Trophoblast cell (in vitro differentiated cells and primary cell): ENCODE measurements around the gene OGG1.

Experiments
- DNase-seq, 2 donors: peaks; one replicate each; pipeline ENCODE4 v3.0.0-alpha.2; 2016
- H2AFZ ChIP-seq: 2 replicates; pipeline ENCODE4 v1.6.1; 2013; ENCODE audit warnings: low read length, moderate library complexity, mild to moderate bottlenecking; ENCODE audit not compliant: insufficient read depth, poor library complexity
- H2AK5ac ChIP-seq: 2 replicates; pipeline ENCODE4 v1.6.1; 2013; ENCODE audit warnings: mild to moderate bottlenecking, low read length
- H2BK120ac ChIP-seq: 2 replicates; pipeline ENCODE4 v1.6.1; 2013; ENCODE audit warnings: low read length, mild to moderate bottlenecking, moderate library complexity; ENCODE audit not compliant: insufficient read depth, poor library complexity
- H2BK12ac ChIP-seq: 2 replicates; pipeline ENCODE4 v1.6.1; 2013; ENCODE audit warnings: mild to moderate bottlenecking, low read length, moderate library complexity
- H2BK5ac ChIP-seq: 2 replicates; pipeline ENCODE4 v1.6.1; 2013; ENCODE audit warnings: low read length, low read depth, moderate library complexity, mild to moderate bottlenecking; ENCODE audit not compliant: poor library complexity
- H3K14ac ChIP-seq: 2 replicates; pipeline ENCODE4 v1.6.1; 2013; ENCODE audit warnings: mild to moderate bottlenecking, low read length
- H3K18ac ChIP-seq: 2 replicates; pipeline ENCODE4 v1.6.1; 2013; ENCODE audit warnings: mild to moderate bottlenecking, low read length
- H3K23ac ChIP-seq: 2 replicates; pipeline ENCODE4 v1.6.1; 2013; ENCODE audit warnings: low read length
- H3K27ac ChIP-seq: 2 replicates; pipeline ENCODE4 v1.5.1; 2013; ENCODE audit warnings: low read depth, mild to moderate bottlenecking, inconsistent platforms, low read length, moderate library complexity
- H3K27me3 ChIP-seq: 2 replicates; pipeline ENCODE4 v1.6.1; 2013; ENCODE audit warnings: inconsistent platforms, mild to moderate bottlenecking, low read length, moderate library complexity; ENCODE audit not compliant: insufficient read depth
- H3K36me3 ChIP-seq, 2 experiments: 1 replicate in 1 of 2; 2 replicates in 1 of 2; pipeline ENCODE4 v1.6.1; 2013; ENCODE audit warnings: low read length in 2 of 2, mild to moderate bottlenecking in 2 of 2, moderate library complexity in 1 of 2; ENCODE audit not compliant: insufficient read depth in 2 of 2, control insufficient read depth in 1 of 2
- H3K4ac ChIP-seq: 2 replicates; pipeline ENCODE4 v1.6.1; 2013; ENCODE audit warnings: low read depth, mild to moderate bottlenecking, low read length, moderate library complexity
- H3K4me1 ChIP-seq, 2 experiments: 1 replicate in 1 of 2; 2 replicates in 1 of 2; pipeline ENCODE4 v1.6.1; 2013; ENCODE audit warnings: low read length in 2 of 2, mild to moderate bottlenecking in 2 of 2, moderate library complexity in 1 of 2; ENCODE audit not compliant: insufficient read depth in 2 of 2, control insufficient read depth in 1 of 2
- H3K4me2 ChIP-seq: 2 replicates; pipeline ENCODE4 v1.6.1; 2013; ENCODE audit warnings: inconsistent platforms, mild to moderate bottlenecking, low read length, moderate library complexity
- H3K4me3 ChIP-seq: 2 replicates; pipeline ENCODE4 v1.5.1; 2013; ENCODE audit warnings: mild to moderate bottlenecking, low read depth, low read length, inconsistent platforms
- H3K79me1 ChIP-seq: one replicate; pipeline ENCODE4 v1.6.1; 2013; ENCODE audit warnings: low read length
- H3K79me2 ChIP-seq: 2 replicates; pipeline ENCODE4 v1.6.1; 2013; ENCODE audit warnings: low read length, mild to moderate bottlenecking; ENCODE audit not compliant: control insufficient read depth, insufficient read depth, poor library complexity
- H3K9ac ChIP-seq: 2 replicates; pipeline ENCODE4 v1.6.1; 2013; ENCODE audit warnings: mild to moderate bottlenecking, low read length
- H3K9me3 ChIP-seq: 2 replicates; pipeline ENCODE4 v1.6.1; 2013; ENCODE audit warnings: low read depth, mild to moderate bottlenecking, control low read depth, inconsistent platforms, low read length; ENCODE audit not compliant: insufficient read depth
- H4K12ac ChIP-seq: 2 replicates; pipeline ENCODE4 v1.6.1; 2013; ENCODE audit warnings: low read depth, mild to moderate bottlenecking, low read length, moderate library complexity
- H4K8ac ChIP-seq: 2 replicates; pipeline ENCODE4 v1.6.1; 2013; ENCODE audit warnings: low read depth, mild to moderate bottlenecking, low read length, moderate library complexity
- H4K91ac ChIP-seq: one replicate; pipeline ENCODE4 v1.6.1; 2013; ENCODE audit warnings: low read depth, mild to moderate bottlenecking, low read length, moderate library complexity
- WGBS: extraction: QIAGEN DNeasy Blood & Tissue Kit; methylation state at CpG from one replicate; pipeline ENCODE4 v1.1.7; 2013; ENCODE audit warnings: missing lambda C conversion rate; ENCODE audit not compliant: insufficient read length, insufficient coverage; ENCODE audit errors: extremely low coverage; 5-methylcytosine and 5-hydroxymethylcytosine counted together

OGG1 gene

DNA sequence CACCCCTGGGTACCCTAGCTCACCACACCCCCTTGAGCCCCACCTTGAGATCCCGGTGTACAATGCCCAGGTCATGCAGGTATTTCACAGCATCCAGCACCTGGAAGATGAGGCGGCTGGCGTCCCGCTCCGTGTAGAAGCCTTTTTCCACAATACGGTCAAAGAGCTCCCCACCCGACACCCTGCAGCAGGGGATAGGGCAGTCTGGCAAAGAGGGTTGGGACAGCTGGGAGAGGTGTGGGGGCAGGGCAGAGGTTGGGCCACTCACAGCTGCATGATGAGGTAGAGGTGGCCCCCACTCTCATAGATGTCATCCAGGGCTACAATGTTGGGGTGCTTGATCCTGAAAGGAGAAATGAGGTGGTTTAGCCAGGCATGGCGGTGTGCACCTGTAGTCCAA is 13.1 kb downstream of the OGG1 start:
- no peak overlapping the region for H4K91ac ChIP-seq
- no peak overlapping the region for H3K27ac ChIP-seq
- peaks cover 5 to 7% of the 10 kb centered on the region in 2 experiments for H3K36me3 ChIP-seq
- no peak overlapping the region for H3K4me3 ChIP-seq
- H2BK5ac ChIP-seq: no peak overlapping the region
- H4K12ac ChIP-seq: no peak overlapping the region
- H3K79me1 ChIP-seq: no peaks in the 10 kb centered on the region
- H3K4me2 ChIP-seq: no peak overlapping the region
- no peaks in the 10 kb centered on the region for H3K4me1 ChIP-seq
- no peak overlapping the region for H3K4ac ChIP-seq
- H3K9me3 ChIP-seq: no peaks in the 10 kb centered on the region
- no peaks in the 10 kb centered on the region for H3K79me2 ChIP-seq
- H3K18ac ChIP-seq: no peak overlapping the region
- no peak overlapping the region for H3K23ac ChIP-seq
- H2BK12ac ChIP-seq: no peak overlapping the region
- H2BK120ac ChIP-seq: no peak overlapping the region
- no CpG with 5 or more reads among the region's 8 CpGs for whole genome bisulfite sequencing
- no peak overlapping the region for H4K8ac ChIP-seq
- H2AK5ac ChIP-seq: no peak overlapping the region
- no peak overlapping the region for H3K9ac ChIP-seq
- DNase-seq: no peak
- H2AFZ ChIP-seq: no peak overlapping the region
- H3K14ac ChIP-seq: no peak overlapping the region
- H3K27me3 ChIP-seq: no peaks in the 10 kb centered on the region

DNA sequence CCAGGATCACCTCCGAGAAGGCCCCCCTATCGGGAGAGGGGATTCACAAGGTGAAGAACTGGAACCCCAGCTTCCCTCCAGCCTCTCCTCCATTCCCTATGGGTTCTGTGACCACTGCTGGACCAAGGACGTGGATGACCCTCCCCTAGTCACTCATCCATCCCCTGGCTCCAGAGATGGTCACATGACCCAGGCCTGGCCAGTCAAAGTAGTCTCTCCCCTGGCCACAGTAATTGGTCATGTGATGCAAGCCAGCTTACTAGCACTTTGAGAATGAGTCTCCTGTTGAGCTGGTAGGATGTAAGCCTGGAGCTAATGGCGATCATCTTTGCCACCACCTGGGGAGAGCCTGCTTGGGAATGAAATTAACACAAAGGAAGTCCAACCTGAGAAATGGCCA is 16.1 kb downstream of the OGG1 start:
- no peaks in the 10 kb centered on the region for H3K79me2 ChIP-seq
- WGBS: no CpG with 5 or more reads among the region's 4 CpGs
- DNase-seq: no peak
- H4K91ac ChIP-seq: no peak overlapping the region
- no peak overlapping the region for H3K4me3 ChIP-seq
- no peaks in the 10 kb centered on the region for H3K27me3 ChIP-seq
- no peak overlapping the region for H3K9ac ChIP-seq
- H3K23ac ChIP-seq: no peak overlapping the region
- H4K12ac ChIP-seq: no peak overlapping the region
- no peak overlapping the region for H3K4me2 ChIP-seq
- no peaks in the 10 kb centered on the region for H3K9me3 ChIP-seq
- H3K79me1 ChIP-seq: peaks cover 7% of the 10 kb centered on the region
- H3K4me1 ChIP-seq: peaks cover 7 to 12% of the 10 kb centered on the region in 2 experiments
- H2AFZ ChIP-seq: no peak overlapping the region
- no peak overlapping the region for H3K4ac ChIP-seq
- no peak overlapping the region for H2BK5ac ChIP-seq
- H3K14ac ChIP-seq: no peak overlapping the region
- no peak overlapping the region for H2AK5ac ChIP-seq
- no peak overlapping the region for H3K18ac ChIP-seq
- H3K36me3 ChIP-seq: no peaks in the 10 kb centered on the region
- H2BK120ac ChIP-seq: no peak overlapping the region
- no peak overlapping the region for H3K27ac ChIP-seq
- H2BK12ac ChIP-seq: no peak overlapping the region
- no peak overlapping the region for H4K8ac ChIP-seq

DNA sequence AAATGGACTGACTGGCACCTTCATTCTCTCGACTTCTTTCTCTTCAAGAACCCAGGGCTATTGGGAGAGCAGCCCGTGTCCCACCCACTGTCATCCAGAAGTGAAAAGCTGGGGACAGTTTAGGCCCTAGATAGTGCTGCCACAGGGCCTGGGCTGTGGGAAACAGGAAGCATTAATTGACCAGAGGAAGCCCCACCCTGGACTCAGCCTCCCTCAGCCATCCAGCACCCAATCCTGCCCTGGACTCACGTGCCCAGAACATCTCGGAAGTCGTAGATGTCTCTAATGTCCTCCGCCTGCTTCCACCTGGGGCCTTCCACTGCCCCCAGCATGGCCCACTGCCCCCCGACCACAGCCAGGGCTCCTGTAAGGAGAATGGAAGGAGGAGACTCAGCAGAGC is 17.7 kb downstream of the OGG1 start:
- no peak overlapping the region for H3K9ac ChIP-seq

GRCh38 chr3:9768141-9768775 is 18.5 kb downstream of the OGG1 start:
- no peak for DNase-seq
- H3K18ac ChIP-seq: no peak overlapping the region
- H3K4ac ChIP-seq: no peak overlapping the region
- peaks cover 7 to 12% of the 10 kb centered on the region in 2 experiments for H3K4me1 ChIP-seq
- H3K79me2 ChIP-seq: no peaks in the 10 kb centered on the region
- no peak overlapping the region for H4K12ac ChIP-seq
- no peak overlapping the region for H3K4me2 ChIP-seq
- no peak overlapping the region for H3K14ac ChIP-seq
- H2BK12ac ChIP-seq: no peak overlapping the region
- H2AFZ ChIP-seq: no peak overlapping the region
- H2BK120ac ChIP-seq: no peak overlapping the region
- H3K9ac ChIP-seq: peak overlapping the region; percentile 37
- no peaks in the 10 kb centered on the region for H3K9me3 ChIP-seq
- H3K4me3 ChIP-seq: no peak overlapping the region
- WGBS: no CpG with 5 or more reads among the region's 6 CpGs
- no peak overlapping the region for H2AK5ac ChIP-seq
- peaks cover 7% of the 10 kb centered on the region for H3K79me1 ChIP-seq
- no peaks in the 10 kb centered on the region for H3K36me3 ChIP-seq
- H3K27me3 ChIP-seq: no peaks in the 10 kb centered on the region
- H4K8ac ChIP-seq: no peak overlapping the region
- H3K23ac ChIP-seq: no peak overlapping the region
- no peak overlapping the region for H3K27ac ChIP-seq
- no peak overlapping the region for H2BK5ac ChIP-seq
- H4K91ac ChIP-seq: no peak overlapping the region

More for the DNA sequence above, 17.7 kb downstream of the OGG1 start:
- H3K9me3 ChIP-seq: no peaks in the 10 kb centered on the region
- no peak overlapping the region for H4K91ac ChIP-seq
- H3K27ac ChIP-seq: no peak overlapping the region
- H3K36me3 ChIP-seq: no peaks in the 10 kb centered on the region
- H3K27me3 ChIP-seq: no peaks in the 10 kb centered on the region
- no peak overlapping the region for H3K4me2 ChIP-seq
- H2BK5ac ChIP-seq: no peak overlapping the region
- peaks cover 7 to 12% of the 10 kb centered on the region in 2 experiments for H3K4me1 ChIP-seq
- H4K8ac ChIP-seq: no peak overlapping the region
- no peak overlapping the region for H2AFZ ChIP-seq
- no peak overlapping the region for H3K18ac ChIP-seq
- H3K79me1 ChIP-seq: peaks cover 7% of the 10 kb centered on the region
- no peak overlapping the region for H3K4me3 ChIP-seq
- H2BK12ac ChIP-seq: no peak overlapping the region
- no peak overlapping the region for H3K14ac ChIP-seq
- no peak overlapping the region for H2AK5ac ChIP-seq
- H2BK120ac ChIP-seq: no peak overlapping the region
- no peak overlapping the region for H4K12ac ChIP-seq
- DNase-seq: no peak
- H3K23ac ChIP-seq: no peak overlapping the region
- no CpG with 5 or more reads among the region's 7 CpGs for WGBS
- no peak overlapping the region for H3K4ac ChIP-seq
- no peaks in the 10 kb centered on the region for H3K79me2 ChIP-seq
